ENCODE data around the gene ST8SIA3. TPM values are rescaled to one million over a fixed set of nuclear protein-coding genes. Genes with fewer than 3 reads are reported as not detected.
"Not testable (repeated sequence)": the region's sequence is repeated elsewhere in the genome, so short reads cannot be mapped to it uniquely, and the experiment has no call there.

Gene ST8SIA3
- total RNA-seq, 2 donors from 2014 or later = not detected

- intact Hi-C loops (cut with DNase I) = loop anchor here in 1 of 2 donors (10.0 kb wide), 1 partner anchor 61 kb away; no protein-coding TSS in a partner anchor
- ATAC-seq (peak; percentile 83 to 94), DNase-seq (peak; percentile 49)
These were observed 1.6 kb downstream of the ST8SIA3 start for GRCh38 chr18:57353940-57354461.

GRCh38 chr18:57359433-57359832 is 7.1 kb downstream of the ST8SIA3 start:
- DNase-seq = no peak
- no peak for ATAC-seq
- intact Hi-C loops (cut with DNase I) = loop anchor here in 1 of 2 donors (10.0 kb wide), 1 partner anchor 55 kb away; no protein-coding TSS in a partner anchor

GRCh38 chr18:57362714-57363113 is 10.4 kb downstream of the ST8SIA3 start:
- DNase-seq (no peak), ATAC-seq (no peak)
- intact Hi-C loops (cut with DNase I) = no loop called here

DNA sequence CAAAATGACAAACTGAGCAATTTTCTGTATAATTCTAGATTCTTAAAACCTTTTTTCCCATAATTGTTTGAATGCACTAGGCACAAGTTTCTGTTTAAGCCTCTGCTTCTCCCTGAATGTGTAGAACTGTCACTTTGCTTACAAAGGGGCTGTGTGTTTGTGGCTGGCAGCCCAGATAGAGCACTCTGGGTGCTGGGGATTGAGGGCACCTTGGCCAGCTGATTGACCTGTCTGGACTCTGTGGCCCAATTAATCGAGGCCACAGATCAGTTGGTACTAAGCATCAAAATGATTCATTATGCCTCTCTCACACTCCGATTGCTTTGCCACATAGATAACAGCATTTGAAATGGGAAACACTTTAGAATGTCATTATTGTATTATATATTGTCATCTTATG is 12.1 kb downstream of the ST8SIA3 start:
- ATAC-seq = no peak
- DNase-seq = no peak
- intact Hi-C loops (cut with DNase I) = no loop called here

GRCh38 chr18:57366528-57367081 is 14.2 kb downstream of the ST8SIA3 start:
- DNase-seq (no peak), ATAC-seq (no peak)
- intact Hi-C loops (cut with DNase I) = no loop called here

DNA sequence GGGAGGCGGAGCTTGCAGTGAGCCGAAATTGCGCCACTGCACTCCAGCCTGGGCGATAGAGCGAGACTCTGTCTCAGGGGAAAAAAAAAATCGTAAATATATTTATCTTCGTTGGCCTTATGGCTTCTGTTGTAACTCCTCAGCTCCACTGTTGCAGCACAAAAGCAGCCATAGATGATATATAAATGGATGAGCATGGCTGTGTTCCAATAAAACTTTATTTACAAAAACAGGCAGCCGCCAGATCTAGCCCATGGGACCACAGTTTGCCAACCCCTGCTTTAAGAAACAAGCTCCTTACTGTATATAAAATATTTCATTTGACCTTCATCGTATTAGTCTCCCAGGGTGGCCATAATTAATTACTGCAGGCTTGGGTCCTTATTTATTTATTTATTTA is 20.1 kb downstream of the ST8SIA3 start:
- no peak for ATAC-seq
- intact Hi-C loops (cut with DNase I) = no loop called here
- DNase-seq = no peak

DNA sequence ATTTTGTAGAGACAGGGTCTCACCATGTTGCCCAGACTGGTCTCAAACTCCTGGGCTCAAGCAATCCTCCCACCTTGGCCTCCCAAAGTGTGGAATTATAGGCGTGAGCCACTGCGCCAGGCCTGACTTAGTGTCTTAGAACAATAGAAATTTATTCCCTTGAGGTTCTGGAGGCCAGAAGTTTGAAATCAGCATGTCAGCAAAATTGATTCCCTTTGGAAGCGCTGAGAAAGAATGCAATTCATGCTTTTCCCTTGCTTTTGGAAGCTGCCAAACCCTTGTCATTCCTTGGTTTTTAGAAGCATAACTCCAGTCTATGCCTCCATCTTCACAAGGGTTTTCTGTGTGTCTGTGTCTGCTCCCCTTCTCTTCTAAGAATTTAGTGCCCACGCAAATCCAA is 20.7 kb downstream of the ST8SIA3 start:
- ATAC-seq = no peak
- intact Hi-C loops (cut with DNase I) = no loop called here
- no peak for DNase-seq

- intact Hi-C loops (cut with DNase I) = no loop called here
These were observed 24.1 kb downstream of the ST8SIA3 start for GRCh38 chr18:57376503-57376902.

GRCh38 chr18:57389271-57389670 is 36.9 kb downstream of the ST8SIA3 start:
- ATAC-seq = no peak
- DNase-seq = no peak
- intact Hi-C loops (cut with DNase I) = no loop called here

More at GRCh38 chr18:57376503-57376902, 24.1 kb downstream of the ST8SIA3 start:
- DNase-seq (no peak), ATAC-seq (no peak)

- DNase-seq (no peak), ATAC-seq (no peak)
- intact Hi-C loops (cut with DNase I) = no loop called here
These were observed 37.7 kb downstream of the ST8SIA3 start for GRCh38 chr18:57390044-57390443.

GRCh38 chr18:57394749-57395148 is 42.4 kb downstream of the ST8SIA3 start:
- ATAC-seq; DNase-seq; intact Hi-C loops (cut with DNase I): not testable (repeated sequence)

DNA sequence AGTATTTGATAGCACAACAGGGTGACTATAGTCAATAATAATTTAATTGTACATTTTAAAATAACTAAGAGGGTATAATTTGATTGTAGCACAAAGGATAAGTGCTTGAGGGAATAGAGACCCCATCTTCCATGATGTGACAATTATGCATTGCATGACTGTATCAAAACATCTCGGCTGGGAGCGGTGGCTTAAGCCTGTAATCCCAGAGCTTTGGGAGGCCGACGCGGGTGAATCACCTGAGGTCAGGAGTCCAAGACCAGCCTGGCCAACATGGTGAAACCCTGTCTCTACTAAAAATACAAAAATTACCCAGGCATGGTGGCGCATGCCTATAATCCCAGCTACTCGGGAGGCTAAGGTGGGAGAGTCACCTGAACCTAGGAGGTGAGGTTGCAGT is 44.5 kb downstream of the ST8SIA3 start:
- intact Hi-C loops (cut with DNase I); DNase-seq; ATAC-seq: not testable (repeated sequence)

DNA sequence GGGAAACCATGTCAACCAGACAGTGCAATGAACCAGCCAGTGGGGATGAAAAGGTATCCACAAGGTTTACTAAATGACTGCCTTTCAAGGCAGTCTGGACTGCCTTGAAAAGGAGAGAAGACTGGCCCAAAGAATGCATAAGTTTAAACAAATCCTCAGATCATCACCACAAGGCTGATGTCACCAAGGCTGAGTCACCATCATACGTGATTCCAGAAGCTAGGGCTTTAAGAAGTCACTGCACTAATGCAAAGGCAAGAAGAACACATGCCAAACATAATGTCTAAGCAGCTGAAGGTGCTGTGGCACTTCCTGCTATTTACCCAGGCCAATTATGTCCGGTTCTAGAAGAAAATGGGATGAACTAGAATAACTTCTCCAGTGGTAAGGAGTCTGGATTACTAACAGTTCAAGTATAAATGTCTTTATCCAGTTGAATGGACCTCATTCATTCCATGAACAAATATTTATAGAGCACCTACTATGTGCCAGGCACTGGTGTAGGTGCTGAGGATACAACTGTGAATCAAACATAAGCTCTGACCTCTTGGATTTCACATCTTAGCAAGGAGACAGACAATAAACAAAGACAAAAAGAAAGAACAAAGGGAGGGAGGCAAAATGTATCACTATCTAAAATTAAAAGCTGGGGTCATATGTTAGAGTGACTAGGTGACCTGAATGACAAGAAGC is 45.2 kb downstream of the ST8SIA3 start:
- intact Hi-C loops (cut with DNase I) = no loop called here
- no peak for ATAC-seq
- DNase-seq = no peak

DNA sequence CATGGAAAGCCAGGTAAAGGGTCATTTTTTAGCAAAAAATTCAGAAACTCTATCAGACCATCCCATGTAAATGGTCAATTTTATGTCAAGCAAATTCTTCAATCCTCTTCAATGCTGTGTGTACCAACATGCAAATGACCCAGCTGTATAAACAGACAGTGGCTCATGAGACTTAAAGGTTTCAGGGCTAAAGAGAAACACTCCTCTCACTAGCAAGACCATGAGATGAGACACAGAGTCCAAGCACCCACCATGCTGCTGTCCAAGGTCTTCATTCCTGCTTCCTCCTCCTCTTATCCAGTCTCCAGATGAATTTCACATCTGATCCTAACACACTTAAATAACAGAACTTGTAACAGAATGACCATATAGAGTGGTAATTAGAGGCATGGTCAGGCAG is 52.0 kb downstream of the ST8SIA3 start:
- DNase-seq = no peak
- intact Hi-C loops (cut with DNase I) = no loop called here
- no peak for ATAC-seq

DNA sequence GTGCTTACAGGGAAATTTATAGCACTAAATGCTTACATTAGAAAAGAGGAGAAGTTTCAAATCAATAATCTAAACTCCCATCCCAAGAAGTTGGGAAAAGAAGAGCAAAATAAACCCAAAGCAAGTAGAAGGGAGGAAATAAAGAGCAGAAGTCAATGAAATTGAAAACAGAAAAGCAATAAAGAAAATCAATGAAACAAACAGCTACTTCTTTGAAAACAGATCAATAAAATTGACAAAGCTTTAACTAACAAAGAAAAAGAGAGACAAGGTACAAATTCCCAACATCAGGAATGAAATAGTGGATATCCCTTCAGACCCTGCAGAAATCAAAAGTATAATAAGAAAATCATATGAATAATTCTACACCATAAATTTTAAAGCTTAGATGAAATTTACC is 57.3 kb downstream of the ST8SIA3 start:
- DNase-seq (no peak), ATAC-seq (no peak)
- intact Hi-C loops (cut with DNase I) = loop anchor here in 1 of 2 donors (10.0 kb wide), 1 partner anchor 55 kb away; the partner anchor contains the start of gene ST8SIA3

DNA sequence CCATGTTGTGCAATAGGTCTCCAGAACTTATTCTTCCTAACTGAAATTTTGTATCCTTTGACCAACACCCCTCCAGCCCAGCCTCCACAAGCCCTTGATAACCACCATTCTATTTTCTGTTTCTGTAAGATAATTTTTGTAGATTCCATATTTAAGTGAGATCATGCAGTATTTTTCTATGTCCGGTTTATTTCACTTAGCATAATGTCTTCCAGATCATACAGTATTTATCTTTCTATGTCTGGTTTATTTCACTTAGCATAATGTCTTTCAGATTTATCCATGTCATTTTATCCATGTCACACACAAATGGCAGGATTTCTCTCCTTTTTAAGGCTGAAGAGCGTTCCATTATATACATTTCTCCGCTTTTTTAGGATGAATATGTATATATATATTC is 58.4 kb downstream of the ST8SIA3 start:
- ATAC-seq = no peak
- no peak for DNase-seq
- intact Hi-C loops (cut with DNase I) = loop anchor here in 1 of 2 donors (10.0 kb wide), 1 partner anchor 56 kb away; the partner anchor contains the start of gene ST8SIA3

- no peak for DNase-seq
- ATAC-seq = no peak
- intact Hi-C loops (cut with DNase I) = loop anchor here in 1 of 2 donors (10.0 kb wide), 1 partner anchor 62 kb away; the partner anchor contains the start of gene ST8SIA3
These were observed 64.2 kb downstream of the ST8SIA3 start for GRCh38 chr18:57416542-57416941.

All from left cardiac atrium (tissue), 4 donors.